ELF-1 (cell line): ENCODE measurements around the gene NXPE2.
"Not testable (repeated sequence)": the region's sequence is repeated elsewhere in the genome, so short reads cannot be mapped to it uniquely, and the experiment has no call there.

Source experiments
- DNase-seq: peaks from one replicate; pipeline ENCODE4 v3.0.0-alpha.2; 2016; ENCODE audit warnings: low read depth, low spot score

The NXPE2 gene

DNA sequence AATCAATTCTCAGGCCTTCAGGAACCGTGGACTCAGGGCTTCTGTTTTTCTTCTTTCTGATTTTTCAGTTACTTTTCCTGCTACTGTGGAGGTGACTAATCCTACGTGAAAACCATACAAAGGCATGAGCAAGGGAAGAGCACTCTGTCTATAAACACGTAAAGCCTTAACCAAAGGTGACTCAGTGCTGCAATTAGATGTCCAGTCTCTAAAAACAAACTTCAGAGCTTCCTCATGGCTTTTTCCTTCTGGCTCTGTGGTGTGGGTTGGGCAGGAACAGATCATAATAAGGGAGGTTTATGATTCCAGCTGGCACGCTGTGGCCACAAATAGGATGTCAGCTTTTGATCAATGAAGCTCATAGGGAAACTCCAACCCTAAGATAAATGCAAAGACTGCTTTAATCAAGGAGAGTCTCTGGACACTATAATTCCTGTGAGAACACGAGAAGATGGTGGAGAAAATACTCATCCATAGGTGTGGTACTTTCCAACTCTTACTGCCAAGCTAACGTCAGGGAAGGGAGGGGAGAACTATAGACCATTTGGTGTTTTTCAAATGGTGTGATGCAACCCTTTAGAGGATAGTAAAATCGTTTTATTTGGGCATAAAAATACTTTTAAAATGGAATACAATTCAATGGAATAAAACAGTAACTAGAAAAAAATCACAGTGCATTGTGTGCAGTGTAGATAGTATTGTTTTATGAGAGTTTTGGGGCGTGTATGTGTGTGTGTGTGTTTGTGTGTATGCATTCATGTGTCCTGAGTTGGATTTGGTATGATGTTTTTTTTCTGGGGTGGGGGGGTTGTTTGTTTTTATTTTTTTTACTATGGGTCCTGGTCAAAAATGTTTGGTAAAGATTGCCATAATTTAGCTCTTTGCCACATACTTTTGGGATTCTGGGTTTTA is at the start of gene NXPE2:
NXPE2 (plus strand) TSS at position 403 of the 912 bp plus-strand sequence; CDS start at position 452, 49 bp downstream.
- no peak for DNase-seq

DNA sequence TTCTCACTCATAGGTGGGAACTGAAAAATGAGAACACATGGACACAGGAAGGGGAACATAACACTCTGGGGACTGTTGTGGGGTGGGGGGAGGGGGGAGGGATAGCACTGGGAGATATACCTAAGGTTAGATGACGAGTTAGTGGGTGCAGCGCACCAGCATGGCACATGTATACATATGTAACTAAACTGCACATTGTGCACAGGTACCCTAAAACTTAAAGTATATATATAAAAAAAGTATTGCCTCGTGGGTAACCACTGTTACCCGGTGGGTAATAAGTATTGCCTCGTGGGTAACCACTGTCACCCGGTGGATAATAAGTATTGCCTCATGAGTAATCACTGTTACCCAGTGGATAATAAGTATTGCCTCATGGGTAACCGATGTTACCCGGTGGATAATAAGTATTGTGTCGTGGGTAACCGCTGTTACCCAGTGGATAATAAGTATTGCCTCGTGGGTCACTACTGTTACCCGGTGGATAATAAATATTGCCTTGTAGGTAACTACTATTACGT is 46.8 kb upstream of the NXPE2 start:
- DNase-seq, result peak; percentile 1

DNA sequence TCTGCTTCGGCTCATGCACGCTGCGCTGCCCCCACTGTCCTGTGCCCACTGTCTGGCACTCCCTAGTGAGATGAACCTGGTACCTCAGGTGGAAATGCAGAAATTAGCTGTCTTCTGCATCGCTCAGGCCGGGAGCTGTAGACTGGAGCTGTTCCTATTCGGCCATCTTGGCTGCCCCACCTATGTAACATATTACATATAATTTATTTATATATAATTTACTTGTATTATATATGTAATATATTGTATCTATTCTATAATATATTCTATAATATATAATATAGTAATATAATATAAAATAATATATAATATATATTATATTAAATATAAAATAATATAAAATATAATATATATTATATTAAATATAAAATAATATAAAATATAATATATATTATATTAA is 38.9 kb upstream of the NXPE2 start:
- DNase-seq, result not testable (repeated sequence)

DNA sequence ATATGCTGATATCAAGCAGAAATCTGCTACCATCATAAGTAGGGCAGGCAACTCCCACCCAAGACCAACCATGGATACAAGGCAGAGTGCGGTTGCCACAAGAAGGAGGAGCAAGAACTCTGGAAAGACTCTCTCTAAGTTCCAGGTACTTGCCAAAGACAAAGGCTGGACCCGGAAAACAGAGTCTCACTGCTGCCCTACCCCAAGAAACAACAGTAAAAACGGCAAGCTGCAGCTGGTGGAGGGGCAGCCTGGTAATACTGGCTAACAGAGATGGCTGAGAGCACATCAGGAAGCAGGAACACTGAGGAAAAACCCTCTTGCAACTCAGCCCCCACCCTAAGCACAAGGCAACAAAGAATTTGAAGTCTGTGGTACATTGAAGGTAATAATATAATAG is 27.7 kb upstream of the NXPE2 start:
- DNase-seq, result no peak

DNA sequence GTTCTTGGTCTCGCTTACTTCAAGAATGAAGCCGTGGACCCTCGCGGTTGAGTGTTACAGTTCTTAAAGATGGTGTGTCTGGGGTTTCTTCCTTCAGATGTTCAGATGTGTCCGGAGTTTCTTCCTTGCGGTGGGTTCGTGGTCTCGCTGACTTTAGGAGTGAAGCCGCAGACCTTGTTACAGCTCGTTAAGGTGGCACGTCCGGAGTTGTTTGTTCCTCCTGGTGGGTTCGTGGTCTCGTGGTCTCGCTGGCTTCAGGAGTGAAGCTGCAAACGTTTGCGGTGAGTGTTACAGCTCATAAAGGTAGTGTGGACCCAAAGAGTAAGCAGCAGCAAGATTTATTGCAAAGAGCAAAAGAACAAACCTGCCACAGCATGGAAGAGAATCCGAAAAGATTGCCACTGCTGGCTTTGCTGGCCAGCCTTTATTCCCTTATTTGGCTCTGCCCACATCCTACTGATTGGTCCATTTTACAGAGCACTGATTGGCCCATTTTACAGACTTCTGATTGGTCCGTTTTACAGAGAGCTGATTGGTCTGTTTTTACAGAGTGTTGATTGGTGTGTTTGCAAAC is 27.1 kb upstream of the NXPE2 start:
- no peak for DNase-seq

DNA sequence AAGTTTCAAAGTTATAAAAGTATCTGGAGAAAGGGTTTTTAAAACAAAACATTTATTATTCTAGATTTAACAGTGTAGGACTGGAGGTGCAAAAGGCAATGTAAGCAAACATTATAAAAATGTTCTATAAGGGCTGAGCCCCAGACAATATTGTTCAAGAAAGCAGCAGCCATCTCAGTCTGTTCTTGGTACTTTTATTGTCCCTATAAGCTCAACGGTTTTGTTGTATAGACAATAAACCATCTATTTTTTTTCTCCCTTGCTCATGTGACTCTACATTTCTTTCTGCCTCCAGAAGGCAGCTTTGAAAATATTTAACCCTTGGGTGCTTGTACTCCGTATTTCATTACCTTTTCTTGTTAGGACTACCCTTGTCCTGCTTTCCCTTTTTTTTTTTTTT is 25.2 kb upstream of the NXPE2 start:
- no peak for DNase-seq

DNA sequence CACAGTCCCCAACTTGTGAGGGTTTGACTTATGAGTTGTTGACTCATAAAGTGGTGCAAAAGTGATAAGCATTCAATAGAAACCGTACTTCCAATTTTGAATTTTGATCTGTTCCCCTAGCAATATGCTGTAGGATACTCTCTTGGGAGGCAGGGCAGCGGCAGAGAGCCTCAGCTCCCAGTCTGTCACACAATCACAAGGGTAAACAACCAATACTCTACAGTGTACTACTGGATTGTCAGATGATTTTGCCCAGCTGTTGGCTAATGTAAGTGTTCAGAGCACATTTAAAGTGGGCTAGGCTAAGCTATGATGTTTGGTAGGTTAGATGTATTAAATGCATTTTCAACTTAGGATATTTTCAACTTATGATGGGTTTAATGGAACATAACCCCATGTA is 13.7 kb upstream of the NXPE2 start:
- no peak for DNase-seq

DNA sequence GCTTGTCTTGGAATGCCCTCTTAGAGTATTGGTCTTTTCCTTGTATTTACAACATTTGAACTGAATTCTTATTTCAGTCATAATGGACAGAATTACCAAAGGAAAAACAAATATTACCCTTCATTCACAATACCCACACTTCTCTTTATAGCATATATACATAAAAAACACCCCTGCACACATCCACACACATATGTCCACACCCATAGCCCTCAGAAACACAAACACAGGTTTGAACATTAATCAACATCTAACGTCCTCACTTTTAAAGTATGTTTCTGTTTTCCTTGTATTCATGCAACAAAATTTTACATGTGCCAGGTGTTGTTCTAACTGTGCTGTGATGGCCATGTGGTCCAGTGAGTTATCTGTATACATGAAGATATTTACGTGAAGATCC is 11.6 kb upstream of the NXPE2 start:
- no peak for DNase-seq

DNA sequence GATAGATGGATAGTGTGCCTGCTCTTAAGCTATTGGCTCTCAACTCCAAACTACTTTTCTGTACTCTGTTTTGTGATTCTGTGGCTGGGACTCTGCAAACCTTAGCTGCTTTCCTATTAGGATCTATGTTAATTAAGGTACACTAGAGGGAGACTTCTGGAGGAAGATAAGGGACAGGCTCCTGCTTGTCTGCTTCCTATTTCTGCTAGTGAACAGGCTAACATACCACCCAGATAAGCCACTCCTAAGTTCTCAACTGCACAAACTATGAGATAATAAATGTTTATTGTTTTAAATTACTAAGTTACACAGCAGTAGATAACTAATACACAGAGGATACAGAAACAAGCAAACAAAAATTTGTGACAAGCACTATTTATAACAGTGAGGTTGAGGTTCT is 10.2 kb upstream of the NXPE2 start:
- no peak for DNase-seq

DNA sequence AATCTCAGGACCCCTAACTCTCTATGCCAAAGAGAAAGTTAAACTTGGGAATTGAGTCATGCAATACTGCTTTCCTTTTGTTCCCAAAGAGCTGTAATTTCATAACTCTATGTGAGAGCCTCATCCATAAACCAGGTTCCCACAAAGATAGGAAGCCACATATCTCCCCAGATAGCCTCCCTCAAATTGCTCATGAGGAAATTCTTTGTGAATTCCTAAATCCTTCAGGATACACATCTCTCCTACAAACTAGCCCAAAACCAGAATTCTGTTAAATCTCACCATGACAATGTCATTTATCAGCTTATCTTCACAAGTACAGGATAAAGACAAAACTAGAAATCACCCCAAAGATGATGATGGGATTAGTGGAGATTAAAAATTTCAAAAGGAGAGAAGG is 4.7 kb upstream of the NXPE2 start:
- no peak for DNase-seq

DNA sequence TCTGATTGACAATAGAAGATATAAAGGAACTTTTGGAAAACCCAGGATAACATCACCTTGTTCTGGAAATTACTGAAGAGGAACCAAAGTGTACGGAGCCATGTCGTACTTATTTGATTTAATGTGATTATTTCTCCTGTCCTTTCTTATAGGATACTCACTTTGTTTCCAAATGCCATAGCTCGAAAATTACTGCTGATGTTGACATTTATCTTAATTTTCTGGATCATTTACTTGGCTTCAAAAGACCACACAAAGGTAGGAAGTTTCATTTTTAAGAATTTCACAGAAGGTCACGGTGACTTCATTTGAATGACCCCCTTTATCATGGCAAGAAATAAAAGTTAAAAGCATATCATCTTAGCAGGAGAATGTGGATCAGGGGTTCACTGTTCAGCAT is 1.2 kb downstream of the NXPE2 start:
- no peak for DNase-seq

DNA sequence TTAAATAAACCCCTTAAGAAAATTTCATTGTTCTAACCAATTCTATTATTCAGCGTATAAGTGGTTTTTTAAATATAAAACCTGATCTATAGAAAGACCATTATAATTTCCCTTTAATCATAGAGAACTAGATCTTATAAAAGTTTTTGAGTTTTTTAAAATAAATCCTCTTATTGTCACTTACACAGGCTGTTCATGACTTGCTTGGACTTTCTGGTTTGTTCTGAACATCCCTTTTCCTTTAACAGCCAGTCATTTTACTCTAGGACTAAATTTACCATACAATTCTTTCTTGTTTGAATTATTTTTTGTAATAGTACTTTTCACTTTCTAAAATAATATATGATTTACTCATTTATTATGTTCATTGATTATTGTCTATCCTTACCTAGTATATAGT is 4.7 kb downstream of the NXPE2 start:
- no peak for DNase-seq

DNA sequence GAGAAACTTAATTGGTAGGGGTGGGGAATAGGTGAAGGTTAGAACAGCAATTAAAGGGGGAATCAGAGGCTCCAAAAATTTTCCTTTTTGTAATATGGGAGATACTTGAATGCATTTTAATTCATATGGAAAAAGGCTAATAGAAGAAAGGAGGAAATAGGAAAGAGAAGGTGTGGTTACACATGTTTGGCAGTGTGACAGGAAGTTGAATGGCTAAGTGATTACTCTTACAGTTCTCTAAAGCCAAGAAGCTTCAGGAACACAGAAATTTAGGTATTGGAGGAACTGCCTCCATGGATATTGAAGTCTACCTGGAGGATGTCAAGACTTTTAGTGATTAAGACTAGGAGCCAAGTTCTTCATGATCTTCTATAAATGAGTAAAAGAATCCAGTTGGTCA is 6.3 kb downstream of the NXPE2 start:
- DNase-seq, result no peak

DNA sequence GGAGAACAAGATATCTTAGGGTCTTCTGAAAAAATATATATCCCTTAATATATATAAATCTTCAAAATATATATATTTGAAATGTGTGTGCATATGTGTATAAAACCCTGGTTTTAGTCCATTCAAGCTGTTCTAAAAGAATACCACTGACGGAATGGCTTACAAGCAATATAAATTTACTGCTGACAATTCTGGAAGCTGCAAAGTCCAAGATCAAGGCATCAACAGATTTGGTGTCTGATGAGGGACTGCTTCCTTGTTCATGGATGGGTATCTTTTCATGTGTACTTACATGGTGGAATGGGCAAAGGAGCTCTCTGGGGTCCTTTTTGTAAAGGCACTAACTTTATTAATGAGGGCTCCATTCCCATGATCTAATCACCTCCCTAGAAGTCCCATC is 6.8 kb downstream of the NXPE2 start:
- no peak for DNase-seq

DNA sequence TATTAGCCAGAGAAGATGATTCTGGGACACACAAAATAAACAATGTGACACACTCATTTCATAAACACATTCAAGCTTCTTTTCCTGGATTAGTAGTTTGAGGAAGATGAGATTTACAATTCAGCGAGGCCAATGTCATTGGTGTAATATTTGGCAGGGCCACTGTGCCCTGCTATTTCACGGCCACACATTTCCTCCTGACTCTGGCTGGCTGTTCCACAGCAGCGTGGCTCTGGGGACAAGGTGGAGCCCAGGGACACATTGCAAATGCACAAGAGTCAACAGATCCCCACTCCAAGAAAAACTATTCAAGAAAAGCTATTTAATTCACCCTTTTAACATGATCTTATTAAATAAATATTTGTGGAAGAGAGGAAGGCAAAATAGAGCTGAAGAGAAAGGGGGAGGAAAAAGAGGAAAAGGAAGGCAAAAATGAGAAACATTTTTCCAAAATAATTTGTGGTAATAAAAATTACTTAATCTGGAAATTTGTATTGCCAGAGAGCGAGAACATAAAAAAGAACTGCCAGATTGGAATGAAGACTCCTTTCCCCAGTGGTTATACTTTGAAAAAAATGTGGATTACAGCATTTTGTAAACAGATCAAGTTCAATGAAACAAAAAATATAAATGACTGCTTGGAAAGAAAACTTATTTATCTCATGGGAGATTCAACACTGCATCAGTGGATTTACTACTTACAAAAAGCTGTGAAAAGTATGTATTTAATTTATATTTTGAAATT is 27.1 kb downstream of the NXPE2 start:
- no peak for DNase-seq

DNA sequence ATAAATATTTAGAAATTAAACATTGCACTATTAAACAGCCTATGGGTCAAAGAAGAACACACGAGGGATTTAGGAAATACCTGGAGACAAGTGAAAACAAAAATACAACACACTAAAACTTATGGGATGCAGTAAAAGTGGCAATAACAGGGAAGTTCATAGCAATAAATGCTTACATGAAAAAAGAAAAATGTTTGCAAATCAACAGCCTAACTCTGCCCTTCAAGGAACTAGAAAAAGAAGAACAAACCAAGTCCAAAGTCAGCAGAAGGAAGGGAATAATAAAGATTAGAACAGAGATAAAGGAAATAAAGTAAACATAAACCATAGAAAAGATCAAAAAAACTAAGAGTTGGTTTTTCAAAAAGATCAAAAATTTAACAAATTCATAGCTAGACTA is 31.6 kb downstream of the NXPE2 start:
- no peak for DNase-seq

DNA sequence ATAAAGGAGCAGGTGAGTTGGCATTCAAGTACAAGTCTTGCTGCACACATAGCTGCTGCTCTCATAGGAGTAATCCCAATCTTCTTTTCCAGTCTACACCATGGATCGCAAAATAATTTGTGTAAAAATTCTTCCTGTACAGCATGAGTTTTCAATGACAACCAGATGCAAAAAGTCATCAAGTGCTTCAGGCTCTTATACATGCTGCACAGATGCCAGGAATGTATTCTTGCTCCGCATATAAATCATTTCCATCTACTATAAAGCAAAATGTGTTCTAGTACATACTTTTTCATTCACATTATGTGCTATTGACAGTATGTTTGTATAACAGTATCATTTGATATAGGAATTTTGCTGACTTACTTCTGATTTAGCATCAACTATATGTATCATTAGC is 35.4 kb downstream of the NXPE2 start:
- DNase-seq, result no peak

DNA sequence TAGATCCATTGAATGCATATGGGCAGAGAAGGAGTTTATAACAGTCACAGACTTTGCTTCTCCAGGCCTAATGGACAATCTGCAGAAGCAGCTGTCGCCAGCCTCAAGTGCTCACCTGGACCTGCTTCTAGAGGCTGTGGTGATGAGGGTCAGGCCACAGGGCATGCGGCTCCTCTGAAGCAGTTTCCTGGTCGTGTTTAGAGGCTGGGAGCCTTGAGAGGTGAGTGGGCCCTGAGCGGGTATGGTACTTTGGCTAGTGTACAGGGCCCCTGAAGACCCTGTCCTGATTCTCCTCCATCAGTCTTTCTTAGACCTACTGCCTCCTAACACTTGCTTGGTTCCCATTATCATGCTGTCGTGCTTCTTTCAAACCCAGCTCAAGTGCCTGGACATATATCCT is 41.2 kb downstream of the NXPE2 start:
- no peak for DNase-seq

DNA sequence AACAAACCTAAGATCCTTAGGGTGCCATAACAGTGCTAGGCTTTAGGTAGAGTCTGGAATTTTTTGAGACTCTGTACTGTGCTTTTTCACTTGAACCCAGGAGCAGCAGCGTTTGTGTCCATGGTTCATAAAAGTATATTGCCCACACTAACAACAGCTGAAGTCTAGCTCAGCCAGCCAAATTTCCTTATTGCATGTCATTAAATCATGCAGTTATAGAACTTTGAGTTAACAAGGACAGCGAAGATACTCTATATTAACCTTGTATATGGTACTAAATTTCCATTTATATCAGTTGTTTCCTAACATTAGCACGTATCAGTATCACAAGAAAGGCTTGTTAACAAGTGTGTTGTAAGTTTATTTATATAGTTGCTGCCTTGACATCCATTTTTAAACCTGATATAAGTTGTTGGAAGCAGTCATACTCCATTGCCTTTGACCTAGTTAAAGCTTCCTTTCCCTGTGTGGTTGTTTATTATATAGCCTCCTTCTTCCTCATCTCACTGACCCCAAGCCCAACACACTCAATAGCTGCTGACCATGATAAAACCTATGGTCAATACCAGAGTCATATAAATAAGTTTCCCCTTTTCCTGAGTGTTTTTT is 46.7 kb downstream of the NXPE2 start:
- DNase-seq, result no peak

DNA sequence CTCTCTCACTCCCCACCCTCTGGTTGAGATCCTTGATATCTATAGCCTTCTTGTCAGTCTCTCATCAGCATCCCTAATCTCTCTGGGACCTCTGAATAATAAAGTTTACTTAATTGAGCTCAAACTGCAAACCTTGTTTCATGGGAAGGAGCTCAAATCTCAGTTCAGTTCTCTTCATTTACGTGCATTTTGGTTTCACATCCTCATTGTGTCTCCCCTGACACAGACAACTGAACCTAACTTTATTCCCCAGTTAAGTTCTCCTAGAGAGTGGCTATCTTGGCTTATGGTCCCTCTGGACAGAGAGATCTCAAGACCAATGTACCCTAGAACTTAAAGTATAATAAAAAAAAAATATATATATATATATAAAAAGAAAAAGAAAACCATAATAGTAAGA is 47.3 kb downstream of the NXPE2 start:
- no peak for DNase-seq

DNA sequence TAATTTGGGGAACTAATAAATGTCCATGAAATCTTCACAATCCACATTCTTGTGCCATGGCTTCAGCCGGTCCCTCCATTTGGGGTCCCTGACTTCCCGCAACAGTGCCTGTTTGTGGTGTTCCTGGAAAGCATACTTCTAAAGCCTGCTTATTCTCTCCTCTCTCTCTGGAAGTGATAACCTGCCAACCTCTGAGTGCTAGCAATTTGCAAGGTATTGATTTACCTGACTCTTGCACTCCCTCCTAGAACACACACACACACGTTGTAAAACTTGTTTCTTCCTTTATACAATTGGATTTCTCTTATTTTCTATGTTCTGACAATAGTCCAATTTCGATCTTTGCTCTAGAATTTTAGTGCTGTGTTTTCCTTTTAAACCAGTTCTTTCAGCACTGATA is 58.5 kb downstream of the NXPE2 start:
- DNase-seq, result no peak

DNA sequence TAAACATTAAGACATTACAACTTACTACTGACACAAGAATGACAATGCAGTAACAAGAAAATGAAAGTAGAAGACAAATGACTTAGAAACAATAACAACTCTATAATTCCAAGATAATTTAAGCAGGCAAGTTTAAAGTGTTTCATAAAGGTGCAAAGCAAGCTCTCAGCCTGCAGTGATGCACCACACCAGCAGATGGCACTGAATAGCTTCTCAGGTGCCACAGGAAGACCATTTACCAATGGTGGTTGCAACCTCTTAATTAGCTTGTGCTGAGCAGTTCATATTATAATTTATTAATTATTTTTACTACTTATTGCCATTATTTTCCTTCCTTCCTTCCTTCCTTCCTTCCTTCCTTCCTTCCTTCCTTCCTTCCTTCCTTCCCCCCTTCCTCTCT is 60.6 kb downstream of the NXPE2 start:
- peak; percentile 38 for DNase-seq
